Endodermal cell (in vitro differentiated cells): ENCODE results near the gene NKAP. TPM values are rescaled to one million over a fixed set of nuclear protein-coding genes. Genes with fewer than 3 reads are reported as not detected.
"Not testable (repeated sequence)": the region's sequence is repeated elsewhere in the genome, so short reads cannot be mapped to it uniquely, and the experiment has no call there.

Source experiments
- DNase-seq: peaks from one replicate; pipeline ENCODE4 v3.0.0-alpha.2; 2017
- H3K27ac ChIP-seq: 2 replicates; pipeline ENCODE4 v1.5.1; 2013; ENCODE audit warnings: mild to moderate bottlenecking, low read depth, low read length, moderate library complexity
- H3K27me3 ChIP-seq: 2 replicates; pipeline ENCODE4 v1.6.1; 2013; ENCODE audit warnings: mild to moderate bottlenecking, low read length, moderate library complexity; ENCODE audit not compliant: insufficient read depth, control insufficient read depth, poor library complexity, severe bottlenecking
- H3K36me3 ChIP-seq: 2 replicates; pipeline ENCODE4 v1.7.0; 2013; ENCODE audit warnings: mild to moderate bottlenecking, low read length, moderate library complexity; ENCODE audit not compliant: control insufficient read depth, insufficient read depth
- H3K4me1 ChIP-seq: one replicate; pipeline ENCODE4 v1.7.0; 2013; ENCODE audit warnings: low read length; ENCODE audit not compliant: control insufficient read depth, insufficient read depth
- H3K4me3 ChIP-seq: 2 replicates; pipeline ENCODE4 v1.5.1; 2013; ENCODE audit warnings: mild to moderate bottlenecking, low read length, moderate library complexity
- H3K9ac ChIP-seq: 2 replicates; pipeline ENCODE4 v1.6.1; 2013; ENCODE audit warnings: mild to moderate bottlenecking, low read length, moderate library complexity; ENCODE audit not compliant: poor library complexity, severe bottlenecking; ENCODE audit errors: extremely low read depth
- H3K9me3 ChIP-seq: 2 replicates; pipeline ENCODE4 v1.6.1; 2013; ENCODE audit warnings: mild to moderate bottlenecking, low read length, moderate library complexity; ENCODE audit not compliant: control insufficient read depth
- H3K27ac Mint-ChIP-seq: 2 replicates; pipeline ENCODE4 v1.8.0; 2020; ENCODE audit warnings: mixed read lengths
- H3K27me3 Mint-ChIP-seq: 2 replicates; pipeline ENCODE4 v1.8.0; 2021; ENCODE audit warnings: mild to moderate bottlenecking, mixed read lengths; ENCODE audit not compliant: insufficient read depth
- H3K36me3 Mint-ChIP-seq: 2 replicates; pipeline ENCODE4 v1.8.0; 2020; ENCODE audit warnings: low read depth, mixed read lengths
- H3K4me1 Mint-ChIP-seq: 2 replicates; pipeline ENCODE4 v1.8.0; 2020; ENCODE audit warnings: mixed read lengths
- H3K4me3 Mint-ChIP-seq: 2 replicates; pipeline ENCODE4 v1.8.0; 2020; ENCODE audit warnings: mild to moderate bottlenecking, moderate library complexity, mixed read lengths
- H3K9me3 Mint-ChIP-seq: 2 replicates; pipeline ENCODE4 v1.8.0; 2020; ENCODE audit warnings: mild to moderate bottlenecking, mixed read lengths
- CTCF ChIP-seq: fragments of 200-600 bp; sonication (generic); conservative IDR thresholded peaks from 2 replicates; pipeline ENCODE4 v1.5.0; 2021; ENCODE audit warnings: antibody characterized with exemption, mild to moderate bottlenecking
- WGBS, 2 experiments: methylation state at CpG; one replicate each; pipeline versions ENCODE4 v1.1.5 to v1.1.7; 2013; ENCODE audit warnings: missing lambda C conversion rate in 2 of 2, mixed read lengths in 1 of 2; ENCODE audit not compliant: insufficient coverage in 1 of 2, insufficient read length in 1 of 2; 5-methylcytosine and 5-hydroxymethylcytosine counted together
- total RNA-seq, 2 donors: library from RNA; stranded (reverse); fragmentation: NEBNext Ultra II Directional in 1 of 2; extraction: Animal tissue kit (Norgen Biotek cat#: 25700) in 1 of 2; gene quantifications; 2 replicates in 1 of 2; 3 replicates in 1 of 2; pipeline ENCODE4 v1.2.1, GENCODE V29; 2021

NKAP gene
- total RNA-seq, 2 donors from 2014 or later: 7.7 to 10.8 TPM

GRCh38 chrX:119971184-119971583 lies 27.6 kb upstream of the NKAP start:
- H3K4me1 ChIP-seq: no peaks in the 10 kb centered on the region

GRCh38 chrX:119970574-119970973 lies 27.0 kb upstream of the NKAP start:
- no peaks in the 10 kb centered on the region for H3K27me3 ChIP-seq
- H3K9me3 ChIP-seq: no peaks in the 10 kb centered on the region
- H3K4me3 Mint-ChIP-seq: no peak overlapping the region
- no peak overlapping the region for H3K27ac Mint-ChIP-seq
- H3K36me3 Mint-ChIP-seq: no peaks in the 10 kb centered on the region
- WGBS, 2 experiments: 91 to 92% methylated on average over 4 to 6 of the region's 6 CpGs
- H3K27ac ChIP-seq: no peak overlapping the region
- H3K36me3 ChIP-seq: no peaks in the 10 kb centered on the region
- peaks cover 11% of the 10 kb centered on the region for H3K27me3 Mint-ChIP-seq
- no peak overlapping the region for H3K4me3 ChIP-seq
- H3K9me3 Mint-ChIP-seq: peaks cover 39% of the 10 kb centered on the region
- no peak for DNase-seq
- no peak overlapping the region for H3K9ac ChIP-seq
- H3K4me1 ChIP-seq: no peaks in the 10 kb centered on the region
- no peak for TF ChIP-seq CTCF
- H3K4me1 Mint-ChIP-seq: no peaks in the 10 kb centered on the region

More at GRCh38 chrX:119971184-119971583, 27.6 kb upstream of the NKAP start:
- peaks cover 37% of the 10 kb centered on the region for H3K9me3 Mint-ChIP-seq
- DNase-seq: no peak
- Histone ChIP-seq H3K9ac (no peak overlapping the region), H3K4me3 (no peak overlapping the region), H3K27ac (no peak overlapping the region), H3K36me3 (no peaks in the 10 kb centered on the region), H3K27me3 (no peaks in the 10 kb centered on the region), H3K9me3 (no peaks in the 10 kb centered on the region)
- H3K4me1 Mint-ChIP-seq: no peaks in the 10 kb centered on the region
- H3K4me3 Mint-ChIP-seq: no peak overlapping the region
- no peak for TF ChIP-seq CTCF
- peaks cover 11% of the 10 kb centered on the region for H3K27me3 Mint-ChIP-seq
- no peaks in the 10 kb centered on the region for H3K36me3 Mint-ChIP-seq
- H3K27ac Mint-ChIP-seq: no peak overlapping the region
- 92% methylated on average over 5 of the region's 5 CpGs; no CpG with 5 or more reads in 1 of the 2 experiments for WGBS, 2 experiments

- H3K9ac ChIP-seq, H3K27me3 ChIP-seq, H3K9me3 ChIP-seq, H3K36me3 Mint-ChIP-seq, H3K36me3 ChIP-seq, H3K27ac ChIP-seq, H3K4me3 Mint-ChIP-seq, H3K4me3 ChIP-seq, H3K4me1 Mint-ChIP-seq, H3K27ac Mint-ChIP-seq, DNase-seq, H3K27me3 Mint-ChIP-seq, H3K4me1 ChIP-seq: not testable (repeated sequence)
- peaks cover 52% of the 10 kb centered on the region for H3K9me3 Mint-ChIP-seq
- no CpG with 5 or more reads among the region's 1 CpG for WGBS, 2 experiments
Observed at GRCh38 chrX:119966837-119967236, 23.3 kb upstream of the NKAP start.

GRCh38 chrX:119960625-119961024 lies 17.1 kb upstream of the NKAP start:
- Mint-ChIP-seq H3K4me3 (no peak overlapping the region), H3K27me3 (peaks cover 6% of the 10 kb centered on the region), H3K4me1 (no peaks in the 10 kb centered on the region), H3K27ac (no peak overlapping the region), H3K36me3 (no peaks in the 10 kb centered on the region), H3K9me3 (peaks cover 79% of the 10 kb centered on the region)
- H3K4me1 ChIP-seq: no peaks in the 10 kb centered on the region
- no peaks in the 10 kb centered on the region for H3K9me3 ChIP-seq
- no peak for TF ChIP-seq CTCF
- DNase-seq: no peak
- H3K27me3 ChIP-seq: no peaks in the 10 kb centered on the region
- H3K36me3 ChIP-seq: no peaks in the 10 kb centered on the region
- no peak overlapping the region for H3K9ac ChIP-seq
- no peak overlapping the region for H3K4me3 ChIP-seq
- no peak overlapping the region for H3K27ac ChIP-seq

- H3K27ac Mint-ChIP-seq, H3K4me1 Mint-ChIP-seq, H3K27me3 Mint-ChIP-seq, H3K27ac ChIP-seq, H3K9ac ChIP-seq, H3K4me1 ChIP-seq, DNase-seq, H3K9me3 ChIP-seq, H3K4me3 Mint-ChIP-seq, H3K36me3 ChIP-seq, H3K36me3 Mint-ChIP-seq, H3K4me3 ChIP-seq: not testable (repeated sequence)
- H3K27me3 ChIP-seq: peaks cover 14% of the 10 kb centered on the region
- H3K9me3 Mint-ChIP-seq: peaks cover 60% of the 10 kb centered on the region
- WGBS, 2 experiments: 92 to 94% methylated on average over 9 to 20 of the region's 21 CpGs
Observed at GRCh38 chrX:119955807-119956570, 12.4 kb upstream of the NKAP start.
